Stimulated activated CD4-positive, alpha-beta T cell treated with anti-CD3 and anti-CD28 coated beads, TNF-alpha, amount 100 ng/mL, for 4 hours (primary cell): ENCODE measurements around the gene KLK5.
"Not testable (repeated sequence)": the region's sequence is repeated elsewhere in the genome, so short reads cannot be mapped to it uniquely, and the experiment has no call there.

Experiments used
- DNase-seq, 3 experiments: peaks; one replicate each; pipeline ENCODE4 v3.0.0-alpha.2; 2020; ENCODE audit warnings: low read depth in 3 of 3

The KLK5 gene

GRCh38 chr19:50952910-50953309, at the start of gene KLK5:
Gene KLK5, minus strand, starts transcription at chr19:50953038. Its CDS starts 381 bp downstream, at chr19:50952657.
- DNase-seq, result no peak

- no peak for DNase-seq
Measured at GRCh38 chr19:51002089-51002532, 49.3 kb upstream of the KLK5 start.

GRCh38 chr19:51001515-51001914, 48.7 kb upstream of the KLK5 start, which contains the start of gene KLK8:
Gene KLK8, minus strand, starts transcription at chr19:51001604. Its CDS starts 437 bp downstream, at chr19:51001167.
- no peak for DNase-seq

- no peak for DNase-seq
Measured at GRCh38 chr19:51000981-51001380, 48.1 kb upstream of the KLK5 start.

- no peak for DNase-seq
Measured at GRCh38 chr19:51000426-51000825, 47.6 kb upstream of the KLK5 start.

GRCh38 chr19:50998686-50999085, 45.8 kb upstream of the KLK5 start:
- DNase-seq, result no peak

- DNase-seq, result no peak
Measured at GRCh38 chr19:50998061-50998460, 45.2 kb upstream of the KLK5 start.

- DNase-seq, result no peak
Measured at GRCh38 chr19:50994129-50994528, 41.3 kb upstream of the KLK5 start.

- DNase-seq, result no peak
Measured at GRCh38 chr19:50992666-50993035, 39.8 kb upstream of the KLK5 start.

- not testable (repeated sequence) for DNase-seq
Measured at GRCh38 chr19:50984416-50984815, 31.6 kb upstream of the KLK5 start.

- DNase-seq, result no peak
Measured at GRCh38 chr19:50983625-50984292, 30.9 kb upstream of the KLK5 start, which contains the start of gene KLK7. Gene KLK7, minus strand, starts transcription at chr19:50983917. Its CDS starts 1,518 bp downstream, at chr19:50982399.

GRCh38 chr19:50982186-50982585, 29.3 kb upstream of the KLK5 start:
- DNase-seq, result no peak

- DNase-seq, result no peak
Measured at GRCh38 chr19:50981587-50982146, 28.8 kb upstream of the KLK5 start.

- no peak for DNase-seq
Measured at GRCh38 chr19:50980208-50980607, 27.4 kb upstream of the KLK5 start.

- no peak for DNase-seq
Measured at GRCh38 chr19:50979758-50980157, 26.9 kb upstream of the KLK5 start.

GRCh38 chr19:50978772-50979390, 26.0 kb upstream of the KLK5 start:
- no peak for DNase-seq

- DNase-seq, result no peak
Measured at GRCh38 chr19:50977626-50978025, 24.8 kb upstream of the KLK5 start.

GRCh38 chr19:50975766-50976165, 22.9 kb upstream of the KLK5 start:
- no peak for DNase-seq

- DNase-seq, result no peak
Measured at GRCh38 chr19:50974702-50975556, 22.1 kb upstream of the KLK5 start.

- no peak for DNase-seq
Measured at GRCh38 chr19:50972795-50973376, 20.0 kb upstream of the KLK5 start.

- not testable (repeated sequence) for DNase-seq
Measured at GRCh38 chr19:50969810-50970209, 17.0 kb upstream of the KLK5 start.

GRCh38 chr19:50969413-50969760, 16.5 kb upstream of the KLK5 start, which contains the start of gene KLK6:
Gene KLK6, minus strand, starts transcription at chr19:50969591. Its CDS starts 1,487 bp downstream, at chr19:50968104.
- DNase-seq, result no peak
